ENCODE data around the gene FOXR1. TPM values are rescaled to one million over a fixed set of nuclear protein-coding genes. Genes with fewer than 3 reads are reported as not detected.

Gene FOXR1
- total RNA-seq, 1 donor from 2014 or later: not detected

DNA sequence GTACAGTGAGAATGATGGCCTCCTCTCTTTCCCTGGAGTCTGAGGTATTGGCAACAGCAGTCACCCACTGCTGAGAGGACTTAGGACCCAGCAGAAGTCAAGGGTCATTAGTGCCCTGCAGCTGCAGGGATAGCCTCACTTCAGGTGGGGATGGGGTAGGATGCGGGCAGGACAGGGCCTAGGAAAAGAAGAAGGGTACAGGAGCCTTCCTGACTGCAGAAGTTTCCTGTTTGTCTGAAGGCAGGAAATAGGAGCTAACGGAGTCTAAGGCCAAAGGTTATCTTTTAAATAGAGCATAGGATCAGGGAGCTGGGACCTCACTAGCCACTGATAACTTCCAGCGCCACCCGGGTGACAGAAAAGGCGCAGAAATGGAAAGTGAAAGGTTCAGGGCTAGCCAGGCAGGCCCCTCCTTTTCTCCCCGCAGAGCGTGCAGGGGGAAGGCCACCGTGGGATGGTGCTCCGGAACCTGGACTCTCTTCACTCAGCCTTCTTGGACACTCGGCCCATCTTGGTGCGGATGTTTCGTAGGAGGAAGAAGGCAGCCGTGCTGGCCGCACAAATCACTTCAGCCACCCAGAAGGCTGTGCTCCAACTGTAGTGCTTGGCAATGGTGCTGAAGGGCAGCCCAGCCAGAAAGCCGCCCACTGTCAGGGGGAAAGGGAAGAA is 53.0 kb downstream of the FOXR1 start:
- Histone ChIP-seq H3K36me3 (ENCODE audit: control insufficient read depth in 3 of 3, insufficient read depth in 3 of 3, low read length in 3 of 3) (peaks cover 41 to 51% (median 42%) of the 10 kb centered on the region in 3 donors), H3K27me3 (ENCODE audit: control insufficient read depth in 3 of 3, insufficient read depth in 3 of 3, low read length in 3 of 3) (no peaks in the 10 kb centered on the region), H3K4me3 (ENCODE audit: low read length in 3 of 3) (peak overlapping the region; percentile 15 to 56 (median 35)), H3K9ac (ENCODE audit: low read depth in 1 of 3, low read length in 3 of 3) (peak overlapping the region in 2 of 3 donors; percentile 48 to 62), H3K9me3 (ENCODE audit: control insufficient read depth in 3 of 3, low read length in 3 of 3) (no peaks in the 10 kb centered on the region), H3K4me1 (ENCODE audit: control insufficient read depth in 3 of 3, insufficient read depth in 3 of 3, low read length in 3 of 3) (peaks cover 73 to 86% (median 76%) of the 10 kb centered on the region in 3 donors), H3K27ac (ENCODE audit: low read depth, low read length) (peak overlapping the region; percentile 78)

DNA sequence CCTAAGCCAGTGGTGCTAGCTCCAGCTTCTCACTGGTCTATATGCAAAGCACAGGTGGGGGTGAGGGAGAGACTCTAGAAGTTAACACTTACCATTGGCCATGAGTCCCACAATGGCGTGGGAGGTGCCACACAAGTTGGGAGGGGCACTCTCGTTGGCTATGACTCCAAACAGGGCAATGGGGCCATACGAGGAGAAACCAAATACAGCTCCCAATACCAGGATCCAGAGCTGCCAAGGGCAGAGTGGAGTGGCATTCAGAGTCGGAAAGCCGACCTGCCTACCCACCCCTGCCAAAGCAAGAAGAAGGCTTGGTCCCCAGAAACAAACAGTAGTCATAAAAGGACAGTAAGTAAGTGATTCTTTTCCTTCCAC is 53.5 kb downstream of the FOXR1 start:
- H3K4me1 ChIP-seq (ENCODE audit: control insufficient read depth in 3 of 3, insufficient read depth in 3 of 3, low read length in 3 of 3): peaks cover 74 to 86% (median 76%) of the 10 kb centered on the region in 3 donors
- no peaks in the 10 kb centered on the region for H3K9me3 ChIP-seq (ENCODE audit: control insufficient read depth in 3 of 3, low read length in 3 of 3)
- no peaks in the 10 kb centered on the region for H3K27me3 ChIP-seq (ENCODE audit: control insufficient read depth in 3 of 3, insufficient read depth in 3 of 3, low read length in 3 of 3)
- peak overlapping the region; percentile 15 to 56 (median 35) for H3K4me3 ChIP-seq (ENCODE audit: low read length in 3 of 3)
- H3K36me3 ChIP-seq (ENCODE audit: control insufficient read depth in 3 of 3, insufficient read depth in 3 of 3, low read length in 3 of 3): peaks cover 41 to 51% (median 41%) of the 10 kb centered on the region in 3 donors
- H3K9ac ChIP-seq (ENCODE audit: low read depth in 1 of 3, low read length in 3 of 3): peak overlapping the region in 2 of 3 donors; percentile 48 to 62
- peak overlapping the region; percentile 78 for H3K27ac ChIP-seq (ENCODE audit: low read depth, low read length)

DNA sequence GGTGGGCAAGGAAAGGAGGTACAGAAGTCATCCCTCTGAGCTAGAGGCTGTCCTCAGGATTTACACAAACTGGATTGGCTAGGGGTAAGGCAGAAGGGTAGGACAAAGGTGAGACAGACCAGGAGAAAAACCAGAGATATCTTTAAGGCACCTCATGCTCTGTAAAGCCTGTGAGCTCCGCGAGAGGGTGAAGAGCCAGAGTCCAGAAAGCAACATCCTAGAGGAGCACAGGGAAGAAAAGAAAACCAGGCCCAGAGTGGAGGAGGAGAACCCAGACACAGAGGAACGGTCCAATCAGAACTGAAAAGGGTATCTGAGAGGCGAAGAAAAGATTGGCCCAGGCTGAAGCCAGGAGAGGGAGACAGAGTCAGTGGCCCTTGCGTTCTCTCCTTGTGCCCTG is 54.0 kb downstream of the FOXR1 start:
- Histone ChIP-seq H3K4me1 (ENCODE audit: control insufficient read depth in 3 of 3, insufficient read depth in 3 of 3, low read length in 3 of 3) (peaks cover 72 to 83% (median 74%) of the 10 kb centered on the region in 3 donors), H3K9me3 (ENCODE audit: control insufficient read depth in 3 of 3, low read length in 3 of 3) (no peaks in the 10 kb centered on the region), H3K4me3 (ENCODE audit: low read length in 3 of 3) (peak overlapping the region in 1 of 3 donors; percentile 3), H3K36me3 (ENCODE audit: control insufficient read depth in 3 of 3, insufficient read depth in 3 of 3, low read length in 3 of 3) (peaks cover 39 to 51% (median 41%) of the 10 kb centered on the region in 3 donors), H3K27me3 (ENCODE audit: control insufficient read depth in 3 of 3, insufficient read depth in 3 of 3, low read length in 3 of 3) (no peaks in the 10 kb centered on the region), H3K9ac (ENCODE audit: low read depth in 1 of 3, low read length in 3 of 3) (peak overlapping the region in 2 of 3 donors; percentile 1 to 63), H3K27ac (ENCODE audit: low read depth, low read length) (peak overlapping the region; percentile 78)

DNA sequence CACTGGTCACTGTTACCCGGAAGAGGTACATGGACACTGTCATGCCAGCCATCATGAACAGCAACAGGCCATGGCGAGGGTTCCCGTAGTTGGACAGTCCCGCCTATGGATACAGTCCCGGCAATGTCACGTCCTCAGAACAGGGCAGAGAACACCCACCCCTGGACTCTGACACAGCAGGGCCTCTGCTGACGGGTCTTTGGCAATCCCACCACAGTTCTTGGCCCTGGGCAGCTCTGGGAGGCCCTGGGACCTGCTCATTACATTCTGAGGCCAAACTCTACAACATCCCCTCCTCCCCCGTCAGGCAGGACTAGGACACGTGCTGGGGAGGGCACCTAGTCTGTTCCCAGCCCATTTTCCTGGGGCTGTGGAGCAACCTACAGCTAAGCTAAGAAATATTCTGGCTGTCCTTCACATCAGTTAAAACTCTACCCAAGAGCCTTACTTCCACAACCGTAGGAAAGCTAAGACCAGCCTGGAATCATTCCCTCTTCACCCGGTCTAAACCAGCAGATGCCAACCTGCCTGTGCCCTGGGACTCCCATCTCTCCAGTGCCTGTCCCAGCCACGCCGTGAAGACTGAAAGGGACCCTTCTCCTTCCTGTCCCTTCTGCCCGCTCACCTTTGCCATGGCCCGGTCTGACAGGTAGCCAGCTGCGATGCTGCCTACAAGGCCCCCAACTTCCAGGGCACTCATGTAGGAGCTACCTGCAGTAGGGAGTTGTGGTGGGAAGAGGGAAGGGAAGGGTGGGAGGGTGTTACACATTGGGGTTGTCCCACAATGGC is 54.6 kb downstream of the FOXR1 start:
- no peaks in the 10 kb centered on the region for H3K9me3 ChIP-seq (ENCODE audit: control insufficient read depth in 3 of 3, low read length in 3 of 3)
- H3K27ac ChIP-seq (ENCODE audit: low read depth, low read length): peak overlapping the region; percentile 78
- no peaks in the 10 kb centered on the region for H3K27me3 ChIP-seq (ENCODE audit: control insufficient read depth in 3 of 3, insufficient read depth in 3 of 3, low read length in 3 of 3)
- H3K9ac ChIP-seq (ENCODE audit: low read depth in 1 of 3, low read length in 3 of 3): peak overlapping the region; percentile 10 to 63 (median 55)
- H3K4me3 ChIP-seq (ENCODE audit: low read length in 3 of 3): peak overlapping the region in 2 of 3 donors; percentile 5 to 35
- peaks cover 39 to 50% (median 39%) of the 10 kb centered on the region in 3 donors for H3K36me3 ChIP-seq (ENCODE audit: control insufficient read depth in 3 of 3, insufficient read depth in 3 of 3, low read length in 3 of 3)
- H3K4me1 ChIP-seq (ENCODE audit: control insufficient read depth in 3 of 3, insufficient read depth in 3 of 3, low read length in 3 of 3): peaks cover 72 to 79% (median 74%) of the 10 kb centered on the region in 3 donors

DNA sequence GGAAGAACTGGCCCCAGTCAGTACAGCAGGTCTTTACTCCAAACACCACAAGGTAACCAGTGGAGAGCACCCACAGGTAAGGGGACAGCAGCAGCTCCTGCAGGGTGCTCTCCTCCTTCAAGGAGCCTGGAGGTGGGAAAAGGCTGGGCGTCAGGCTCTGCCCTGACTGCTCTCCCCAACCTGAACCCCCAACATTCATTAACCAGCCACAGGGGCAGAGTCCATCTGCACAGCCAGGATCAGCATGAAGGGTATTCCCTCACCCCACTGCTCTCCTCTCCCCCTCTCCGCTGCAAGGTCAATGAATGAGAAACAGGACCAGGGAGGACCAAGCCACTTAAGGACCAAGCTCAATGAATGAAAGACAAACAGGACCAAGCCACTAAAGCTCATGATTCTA is 55.4 kb downstream of the FOXR1 start:
- H3K4me1 ChIP-seq (ENCODE audit: control insufficient read depth in 3 of 3, insufficient read depth in 3 of 3, low read length in 3 of 3): peaks cover 66 to 73% (median 71%) of the 10 kb centered on the region in 3 donors
- H3K27me3 ChIP-seq (ENCODE audit: control insufficient read depth in 3 of 3, insufficient read depth in 3 of 3, low read length in 3 of 3): no peaks in the 10 kb centered on the region
- peak overlapping the region; percentile 59 to 90 (median 60) for H3K4me3 ChIP-seq (ENCODE audit: low read length in 3 of 3)
- H3K27ac ChIP-seq (ENCODE audit: low read depth, low read length): peak overlapping the region; percentile 78
- H3K36me3 ChIP-seq (ENCODE audit: control insufficient read depth in 3 of 3, insufficient read depth in 3 of 3, low read length in 3 of 3): peaks cover 31 to 43% (median 39%) of the 10 kb centered on the region in 3 donors
- no peaks in the 10 kb centered on the region for H3K9me3 ChIP-seq (ENCODE audit: control insufficient read depth in 3 of 3, low read length in 3 of 3)
- H3K9ac ChIP-seq (ENCODE audit: low read depth in 1 of 3, low read length in 3 of 3): peak overlapping the region in 2 of 3 donors; percentile 43 to 55

DNA sequence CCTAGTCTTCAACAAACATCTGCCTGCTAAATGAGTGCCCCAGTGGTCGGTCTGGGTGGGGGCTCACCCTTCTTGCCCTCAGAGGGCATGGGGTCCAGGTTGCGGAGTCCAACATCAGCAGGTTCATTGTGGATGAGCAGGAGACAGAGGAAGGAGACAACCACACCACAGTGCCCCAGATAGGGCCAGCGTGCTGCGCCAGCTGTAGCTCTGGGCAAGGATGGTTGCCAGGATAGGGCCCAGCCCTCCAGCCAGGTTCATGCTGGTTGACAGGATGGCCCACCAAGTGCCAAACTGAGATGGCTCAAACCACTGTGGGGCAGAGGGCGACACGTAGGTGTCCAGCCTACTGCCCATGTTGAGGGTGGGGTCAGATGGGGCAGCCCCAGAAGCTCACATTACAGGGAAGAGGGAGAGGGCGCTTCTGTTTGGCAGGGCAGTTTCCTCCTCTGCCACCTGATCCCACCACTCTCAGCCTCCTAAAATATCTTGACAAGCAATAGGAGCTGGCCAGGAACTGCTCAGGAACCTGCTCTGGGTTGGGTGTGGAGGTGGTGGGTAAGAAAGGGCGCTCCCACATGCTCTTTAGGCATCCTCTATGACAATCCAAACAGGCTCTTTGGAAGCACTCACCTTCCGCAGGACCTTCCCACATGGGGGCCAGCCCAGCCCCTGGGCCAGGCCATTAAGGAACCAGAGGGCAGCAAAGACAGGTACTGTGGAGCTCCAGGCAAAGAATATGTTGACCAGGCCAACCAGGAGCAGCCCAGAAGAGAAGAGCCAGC is 56.2 kb downstream of the FOXR1 start:
- Histone ChIP-seq H3K27ac (ENCODE audit: low read depth, low read length) (peak overlapping the region; percentile 78), H3K36me3 (ENCODE audit: control insufficient read depth in 3 of 3, insufficient read depth in 3 of 3, low read length in 3 of 3) (peaks cover 24 to 38% (median 33%) of the 10 kb centered on the region in 3 donors), H3K4me3 (ENCODE audit: low read length in 3 of 3) (peak overlapping the region; percentile 60 to 90 (median 90)), H3K9ac (ENCODE audit: low read depth in 1 of 3, low read length in 3 of 3) (peak overlapping the region; percentile 16 to 90 (median 79)), H3K9me3 (ENCODE audit: control insufficient read depth in 3 of 3, low read length in 3 of 3) (no peaks in the 10 kb centered on the region), H3K27me3 (ENCODE audit: control insufficient read depth in 3 of 3, insufficient read depth in 3 of 3, low read length in 3 of 3) (no peaks in the 10 kb centered on the region), H3K4me1 (ENCODE audit: control insufficient read depth in 3 of 3, insufficient read depth in 3 of 3, low read length in 3 of 3) (peaks cover 66 to 73% (median 69%) of the 10 kb centered on the region in 3 donors)

DNA sequence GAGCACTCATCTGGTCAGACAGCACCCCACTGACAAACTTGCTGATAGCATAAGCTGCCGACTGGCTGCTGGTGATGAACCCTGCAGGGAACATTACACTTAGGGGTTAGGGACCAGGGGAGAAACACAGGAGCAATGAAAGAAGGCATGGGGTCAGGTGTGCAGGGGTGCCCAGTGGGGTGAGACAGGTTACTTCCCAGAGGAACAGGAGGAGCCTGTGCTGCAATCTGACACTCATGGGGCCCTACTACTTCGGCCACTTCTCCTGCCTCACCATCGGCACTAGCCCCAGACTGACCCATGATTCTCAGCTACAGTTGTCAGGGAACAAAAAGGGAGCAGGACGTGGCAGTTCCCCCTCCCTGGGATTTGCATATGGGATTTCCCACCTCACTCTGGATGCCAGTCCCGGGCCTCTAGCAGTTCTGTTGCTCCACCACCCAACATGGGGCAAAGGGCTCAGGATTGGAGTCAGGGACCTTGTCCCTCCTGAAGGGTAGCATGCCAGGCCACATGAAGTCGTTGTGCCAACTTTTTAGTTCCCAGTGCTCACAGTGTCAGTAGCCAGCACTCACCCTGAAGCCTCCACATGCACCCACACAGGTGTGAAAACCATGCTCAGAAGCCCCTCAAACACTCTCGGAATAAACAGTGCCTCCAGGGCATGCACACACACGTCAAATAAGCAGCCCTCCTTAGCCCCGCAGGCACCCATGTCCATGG is 56.9 kb downstream of the FOXR1 start:
- no peaks in the 10 kb centered on the region for H3K9me3 ChIP-seq (ENCODE audit: control insufficient read depth in 3 of 3, low read length in 3 of 3)
- peak overlapping the region; percentile 90 to 94 (median 90) for H3K4me3 ChIP-seq (ENCODE audit: low read length in 3 of 3)
- peaks cover 20 to 31% (median 27%) of the 10 kb centered on the region in 3 donors for H3K36me3 ChIP-seq (ENCODE audit: control insufficient read depth in 3 of 3, insufficient read depth in 3 of 3, low read length in 3 of 3)
- H3K4me1 ChIP-seq (ENCODE audit: control insufficient read depth in 3 of 3, insufficient read depth in 3 of 3, low read length in 3 of 3): peaks cover 62 to 68% (median 67%) of the 10 kb centered on the region in 3 donors
- H3K27ac ChIP-seq (ENCODE audit: low read depth, low read length): peak overlapping the region; percentile 78
- peak overlapping the region; percentile 79 to 90 (median 83) for H3K9ac ChIP-seq (ENCODE audit: low read depth in 1 of 3, low read length in 3 of 3)
- no peaks in the 10 kb centered on the region for H3K27me3 ChIP-seq (ENCODE audit: control insufficient read depth in 3 of 3, insufficient read depth in 3 of 3, low read length in 3 of 3)

DNA sequence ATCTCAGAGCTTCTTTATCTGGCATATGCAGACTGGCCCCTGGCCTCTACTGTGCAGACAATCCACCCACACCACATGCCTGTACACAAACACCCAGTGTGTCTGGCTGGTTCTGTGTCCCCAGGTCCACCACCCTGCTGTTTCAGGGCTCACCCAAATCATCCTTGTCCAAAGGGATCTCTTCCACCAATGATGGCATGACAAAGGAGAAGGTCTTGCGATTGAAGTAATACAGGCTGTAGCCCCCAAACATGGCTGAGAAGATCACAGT is 57.4 kb downstream of the FOXR1 start:
- Histone ChIP-seq H3K4me3 (ENCODE audit: low read length in 3 of 3) (peak overlapping the region; percentile 90 to 94 (median 90)), H3K36me3 (ENCODE audit: control insufficient read depth in 3 of 3, insufficient read depth in 3 of 3, low read length in 3 of 3) (peaks cover 17 to 26% (median 22%) of the 10 kb centered on the region in 3 donors), H3K27me3 (ENCODE audit: control insufficient read depth in 3 of 3, insufficient read depth in 3 of 3, low read length in 3 of 3) (no peaks in the 10 kb centered on the region), H3K4me1 (ENCODE audit: control insufficient read depth in 3 of 3, insufficient read depth in 3 of 3, low read length in 3 of 3) (peaks cover 60 to 63% (median 62%) of the 10 kb centered on the region in 3 donors), H3K9ac (ENCODE audit: low read depth in 1 of 3, low read length in 3 of 3) (peak overlapping the region; percentile 79 to 90 (median 83)), H3K9me3 (ENCODE audit: control insufficient read depth in 3 of 3, low read length in 3 of 3) (no peaks in the 10 kb centered on the region), H3K27ac (ENCODE audit: low read depth, low read length) (peak overlapping the region; percentile 78)

Data from skeletal muscle tissue (tissue), 4 donors.